Right kidney (tissue), 9 donors: ENCODE data around the gene GPRASP2.
"Not testable (repeated sequence)": the region's sequence is repeated elsewhere in the genome, so short reads cannot be mapped to it uniquely, and the experiment has no call there.

Experiments
- DNase-seq: peaks from one replicate; pipeline ENCODE4 v3.0.0-alpha.2; 2016
- long read RNA-seq, 8 donors: transcript quantifications; one replicate each; lab custom pipeline, GENCODE V29; 2026

The GPRASP2 gene
- long read RNA-seq, donor 1, partial matches to known transcripts: 0 of 1 reads
- long read RNA-seq, donor 1, other reads (novel, unspliced or antisense): 0 of 1 reads
- long read RNA-seq, donor 2, transcript GPRASP2-202 (5 exons, 581 nt): major isoform, 6 of 8 reads
- long read RNA-seq, donor 2, partial matches to known transcripts: 0 of 8 reads
- long read RNA-seq, donor 2, other reads (novel, unspliced or antisense): 0 of 8 reads
- long read RNA-seq, donor 3, partial matches to known transcripts: 0 of 4 reads
- long read RNA-seq, donor 3, other reads (novel, unspliced or antisense): 0 of 4 reads
- long read RNA-seq, donor 4, partial matches to known transcripts: 0 of 2 reads
- long read RNA-seq, donor 4, other reads (novel, unspliced or antisense): 0 of 2 reads
- long read RNA-seq, donor 5, transcript GPRASP2-202 (5 exons, 581 nt): major isoform, 7 of 7 reads
- long read RNA-seq, donor 5, partial matches to known transcripts: 0 of 7 reads
- long read RNA-seq, donor 5, other reads (novel, unspliced or antisense): 0 of 7 reads
- long read RNA-seq, donor 6, partial matches to known transcripts: 0 of 1 reads
- long read RNA-seq, donor 6, other reads (novel, unspliced or antisense): 0 of 1 reads
- long read RNA-seq, donor 7, partial matches to known transcripts: 0 of 4 reads
- long read RNA-seq, donor 7, other reads (novel, unspliced or antisense): 0 of 4 reads
- long read RNA-seq, donor 8, partial matches to known transcripts: 0 of 3 reads
- long read RNA-seq, donor 8, other reads (novel, unspliced or antisense): 0 of 3 reads

GRCh38 chrX:102712216-102712966 lies at the start of gene GPRASP2:
Gene GPRASP2 (plus strand): TSS chrX:102712448. CDS start chrX:102714870, 2,422 bp downstream.
- peak; percentile 77 for DNase-seq

- not testable (repeated sequence) for DNase-seq
These were observed 48.4 kb upstream of the GPRASP2 start for GRCh38 chrX:102663820-102664219.

GRCh38 chrX:102667034-102667433 lies 45.2 kb upstream of the GPRASP2 start:
- DNase-seq: not testable (repeated sequence)

- DNase-seq: no peak
These were observed 42.7 kb upstream of the GPRASP2 start for GRCh38 chrX:102669526-102669925.

- DNase-seq: no peak
These were observed 39.4 kb upstream of the GPRASP2 start for GRCh38 chrX:102672856-102673255.

GRCh38 chrX:102677479-102677878 lies 34.8 kb upstream of the GPRASP2 start:
- not testable (repeated sequence) for DNase-seq

- no peak for DNase-seq
These were observed 27.3 kb upstream of the GPRASP2 start for GRCh38 chrX:102684772-102685520.

- DNase-seq: no peak
These were observed 17.5 kb upstream of the GPRASP2 start for GRCh38 chrX:102694749-102695148.

GRCh38 chrX:102696306-102696705 lies 15.9 kb upstream of the GPRASP2 start:
- DNase-seq: no peak

- DNase-seq: no peak
These were observed 14.8 kb upstream of the GPRASP2 start for GRCh38 chrX:102697494-102697893.

- DNase-seq: no peak
These were observed 3.3 kb upstream of the GPRASP2 start for GRCh38 chrX:102708900-102709299.

- no peak for DNase-seq
These were observed 404 bp upstream of the GPRASP2 start for GRCh38 chrX:102711872-102712215.

GRCh38 chrX:102712981-102713625 lies 855 bp downstream of the GPRASP2 start:
- no peak for DNase-seq

GRCh38 chrX:102714994-102715393 lies 2.7 kb downstream of the GPRASP2 start:
- no peak for DNase-seq

GRCh38 chrX:102715967-102716366 lies 3.7 kb downstream of the GPRASP2 start:
- no peak for DNase-seq

GRCh38 chrX:102720237-102721168 lies 8.3 kb downstream of the GPRASP2 start, which contains the start of gene GPRASP3:
Gene GPRASP3 (plus strand): TSS chrX:102720743. CDS start chrX:102748996, 28,253 bp downstream.
- DNase-seq: peak; percentile 61

- not testable (repeated sequence) for DNase-seq
These were observed 8.9 kb downstream of the GPRASP2 start for GRCh38 chrX:102721169-102721506.

GRCh38 chrX:102723456-102723855 lies 11.2 kb downstream of the GPRASP2 start:
- DNase-seq: no peak

- no peak for DNase-seq
These were observed 15.5 kb downstream of the GPRASP2 start for GRCh38 chrX:102727761-102728160.

GRCh38 chrX:102728646-102729045 lies 16.4 kb downstream of the GPRASP2 start:
- DNase-seq: no peak
